Subcutaneous adipose tissue (tissue), 4 donors: Measurements from ENCODE around the gene C1QTNF1. TPM values are rescaled to one million over a fixed set of nuclear protein-coding genes. Genes with fewer than 3 reads are reported as not detected.

ENCODE experiments used
- total RNA-seq, 4 donors: library from RNA; depleted of rRNA; stranded (reverse); fragments of >200 nt; gene quantifications; one replicate each; pipeline ENCODE4 v1.1.0, GENCODE V29; 2016
- TF ChIP-seq, protein P1 (sequence below): fragments of 450-650 bp; IDR thresholded peaks from one replicate; pipeline ENCODE4 v1.5.1; 2016; ENCODE audit warnings: low read depth, mild to moderate bottlenecking, control low read depth, antibody characterized with exemption, moderate library complexity

The C1QTNF1 gene
- total RNA-seq, 4 donors from 2014 or later, result 198 to 469 (median 294) TPM

DNA sequence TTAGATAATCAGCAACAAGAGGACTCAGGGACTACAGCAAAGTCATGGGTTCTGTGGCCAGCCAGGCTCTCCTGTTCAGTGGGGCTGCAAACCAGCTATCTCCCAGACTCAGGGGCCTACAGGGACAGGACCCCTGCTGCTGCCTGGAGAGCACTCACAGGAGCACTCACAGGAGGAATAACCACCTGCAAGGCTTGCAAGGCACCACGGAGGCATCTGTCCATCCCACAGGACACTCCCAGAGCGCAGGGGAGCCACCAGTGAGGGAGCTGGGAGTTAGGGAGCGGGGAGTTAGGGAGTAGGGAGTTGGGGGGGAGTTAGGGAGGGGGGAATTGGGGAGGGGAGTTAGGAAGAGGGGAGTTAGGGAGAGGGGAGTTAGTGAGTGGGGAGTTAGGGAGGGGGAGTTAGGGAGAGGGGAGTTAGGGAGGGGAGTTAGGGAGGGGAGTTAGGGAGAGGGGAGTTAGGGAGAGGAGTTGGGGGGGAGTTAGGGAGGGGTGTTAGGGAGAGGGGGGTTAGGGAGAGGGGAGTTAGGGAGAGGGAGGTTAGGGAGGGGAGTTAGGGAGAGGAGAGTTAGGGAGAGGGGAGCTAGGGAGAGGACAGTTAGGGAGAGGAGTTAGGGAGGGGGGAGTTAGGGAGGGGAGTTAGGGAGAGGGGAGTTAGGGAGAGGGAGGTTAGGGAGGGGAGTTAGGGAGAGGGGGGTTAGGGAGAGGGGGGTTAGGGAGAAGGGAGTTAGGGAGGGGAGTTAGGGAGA, 20.1 kb upstream of the C1QTNF1 start:
- TF ChIP-seq, protein P1, sequence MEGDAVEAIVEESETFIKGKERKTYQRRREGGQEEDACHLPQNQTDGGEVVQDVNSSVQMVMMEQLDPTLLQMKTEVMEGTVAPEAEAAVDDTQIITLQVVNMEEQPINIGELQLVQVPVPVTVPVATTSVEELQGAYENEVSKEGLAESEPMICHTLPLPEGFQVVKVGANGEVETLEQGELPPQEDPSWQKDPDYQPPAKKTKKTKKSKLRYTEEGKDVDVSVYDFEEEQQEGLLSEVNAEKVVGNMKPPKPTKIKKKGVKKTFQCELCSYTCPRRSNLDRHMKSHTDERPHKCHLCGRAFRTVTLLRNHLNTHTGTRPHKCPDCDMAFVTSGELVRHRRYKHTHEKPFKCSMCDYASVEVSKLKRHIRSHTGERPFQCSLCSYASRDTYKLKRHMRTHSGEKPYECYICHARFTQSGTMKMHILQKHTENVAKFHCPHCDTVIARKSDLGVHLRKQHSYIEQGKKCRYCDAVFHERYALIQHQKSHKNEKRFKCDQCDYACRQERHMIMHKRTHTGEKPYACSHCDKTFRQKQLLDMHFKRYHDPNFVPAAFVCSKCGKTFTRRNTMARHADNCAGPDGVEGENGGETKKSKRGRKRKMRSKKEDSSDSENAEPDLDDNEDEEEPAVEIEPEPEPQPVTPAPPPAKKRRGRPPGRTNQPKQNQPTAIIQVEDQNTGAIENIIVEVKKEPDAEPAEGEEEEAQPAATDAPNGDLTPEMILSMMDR, result no peak

DNA sequence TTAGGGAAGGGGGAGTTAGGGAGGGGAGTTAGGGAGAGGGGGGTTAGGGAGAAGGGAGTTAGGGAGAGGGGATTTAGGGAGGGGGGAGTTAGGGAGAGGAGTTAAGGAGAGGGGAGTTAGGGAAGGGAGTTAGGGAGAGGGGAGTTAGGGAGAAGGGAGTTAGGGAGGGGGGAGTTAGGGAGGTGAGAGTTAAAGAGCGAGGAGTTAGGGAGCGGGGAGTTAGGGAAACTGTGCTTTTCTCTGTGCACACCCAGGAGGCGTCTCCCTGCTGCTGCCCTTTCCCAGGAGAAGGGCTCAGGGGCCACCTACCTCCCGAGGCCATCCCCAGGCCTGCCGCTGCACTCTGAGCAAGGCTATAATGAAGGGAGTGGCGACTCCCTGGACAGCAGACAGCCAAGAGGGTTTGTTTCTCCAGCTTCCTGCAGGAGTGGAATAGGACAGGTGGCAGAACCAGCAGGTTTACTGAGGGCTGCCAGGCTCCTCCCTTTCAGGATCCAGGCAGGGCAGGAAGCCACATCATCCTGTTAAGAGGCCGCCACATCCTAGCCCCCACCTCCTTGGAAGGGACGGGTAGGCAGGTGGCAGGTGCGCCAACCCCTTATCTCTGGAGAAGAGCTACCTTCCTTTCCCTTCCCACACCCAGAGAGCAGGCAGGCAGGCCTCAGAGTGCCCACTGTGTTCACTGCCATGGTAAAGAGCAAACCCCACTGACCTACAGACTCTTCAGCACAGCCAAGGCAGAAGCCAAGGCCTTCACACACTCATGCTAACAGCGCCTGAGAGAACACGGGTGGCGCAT, 18.7 kb upstream of the C1QTNF1 start:
- TF ChIP-seq, protein P1, result no peak

DNA sequence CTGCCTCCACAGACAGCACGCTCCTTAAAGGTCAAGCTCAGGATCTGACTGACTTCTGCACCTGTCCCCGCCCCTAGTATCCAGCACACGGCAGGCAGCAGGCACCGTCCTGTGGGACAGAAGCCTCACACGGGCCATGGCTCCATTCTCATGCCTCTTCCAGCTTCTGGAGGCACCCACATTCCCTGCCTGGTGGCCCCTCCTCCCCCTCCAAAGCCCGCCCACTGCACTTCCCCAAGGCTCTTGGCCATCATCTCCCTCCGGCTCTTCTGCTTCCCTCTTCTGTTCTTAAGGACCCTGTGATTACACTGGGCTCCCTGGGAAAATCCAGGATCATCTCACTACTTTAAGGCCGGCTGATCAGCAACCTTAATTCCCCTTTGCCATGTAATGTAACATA, 17.9 kb upstream of the C1QTNF1 start:
- TF ChIP-seq, protein P1, result no peak

DNA sequence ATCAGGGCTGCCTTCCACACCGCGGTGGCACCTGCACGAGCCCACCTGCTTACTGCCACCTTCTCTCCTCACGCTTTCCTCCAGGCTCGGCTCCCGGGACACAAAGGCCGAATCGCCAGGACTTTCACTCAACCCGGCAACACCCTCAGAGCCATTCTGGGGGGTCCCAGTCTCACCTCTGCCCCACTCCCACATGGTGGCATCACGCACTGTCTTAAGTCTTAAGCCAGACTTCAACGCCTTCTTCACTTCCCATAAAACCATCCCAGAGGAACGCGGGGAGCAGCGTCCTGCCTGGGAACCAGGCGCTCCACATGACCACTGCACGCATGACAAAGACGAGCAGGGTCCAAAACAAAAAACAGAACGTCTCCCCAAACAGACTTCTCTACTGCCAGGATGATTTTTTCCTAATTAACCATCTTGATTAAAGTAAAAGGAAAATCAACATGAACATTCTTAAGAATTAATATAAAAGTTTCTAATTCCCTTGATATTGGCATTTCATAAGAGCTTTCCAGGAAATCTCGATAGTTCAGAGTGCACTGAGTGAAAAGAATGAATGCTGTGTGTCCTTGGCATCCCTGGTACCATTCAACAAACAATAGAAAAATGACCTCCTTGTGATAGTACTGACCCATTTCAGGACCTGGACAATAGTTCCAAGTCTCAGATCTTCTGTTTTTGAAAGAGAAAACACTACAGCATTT, 17.0 kb upstream of the C1QTNF1 start:
- TF ChIP-seq, protein P1, result no peak

DNA sequence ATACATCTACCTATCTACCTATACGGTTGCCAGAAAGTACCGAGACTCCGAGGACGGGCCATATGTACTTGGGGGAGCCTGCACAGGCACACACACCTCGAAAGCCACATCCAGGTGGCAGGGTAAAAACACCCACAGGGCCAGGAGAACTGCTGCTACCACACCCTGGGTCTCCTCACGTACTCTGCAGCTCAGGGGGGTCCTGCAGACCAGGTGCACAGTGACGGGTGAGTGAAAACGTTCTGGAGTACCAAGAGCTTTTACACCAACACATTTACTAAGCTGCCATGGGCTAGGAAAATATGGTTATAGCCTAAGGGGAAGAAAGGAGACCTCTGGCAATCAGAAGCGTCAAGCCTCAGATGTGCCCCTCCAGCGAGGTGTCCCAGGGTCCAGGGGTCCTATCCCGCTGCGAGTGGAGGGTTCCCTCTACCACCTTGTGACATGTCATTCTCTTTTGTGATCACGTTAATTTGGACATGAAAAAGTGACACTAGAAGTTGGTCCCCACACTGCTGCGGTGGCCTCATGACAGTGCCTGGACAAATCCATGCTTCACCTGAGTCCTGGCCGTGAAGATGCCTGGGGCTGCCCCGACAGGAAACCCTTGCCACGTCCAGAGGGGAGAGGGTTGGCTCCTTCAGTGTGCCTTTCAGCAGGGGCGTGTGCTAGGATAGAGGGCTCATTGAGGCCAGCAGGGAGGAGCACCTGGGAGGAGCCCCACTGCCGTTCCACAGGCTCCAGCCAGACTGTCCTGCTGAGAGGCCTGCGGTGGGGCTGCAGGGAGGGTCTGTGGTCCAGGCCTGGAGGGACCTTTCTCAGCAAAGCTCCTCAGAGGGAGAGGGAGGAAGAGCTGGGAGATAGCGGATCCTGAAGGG, 16.2 kb upstream of the C1QTNF1 start:
- TF ChIP-seq, protein P1, result no peak

DNA sequence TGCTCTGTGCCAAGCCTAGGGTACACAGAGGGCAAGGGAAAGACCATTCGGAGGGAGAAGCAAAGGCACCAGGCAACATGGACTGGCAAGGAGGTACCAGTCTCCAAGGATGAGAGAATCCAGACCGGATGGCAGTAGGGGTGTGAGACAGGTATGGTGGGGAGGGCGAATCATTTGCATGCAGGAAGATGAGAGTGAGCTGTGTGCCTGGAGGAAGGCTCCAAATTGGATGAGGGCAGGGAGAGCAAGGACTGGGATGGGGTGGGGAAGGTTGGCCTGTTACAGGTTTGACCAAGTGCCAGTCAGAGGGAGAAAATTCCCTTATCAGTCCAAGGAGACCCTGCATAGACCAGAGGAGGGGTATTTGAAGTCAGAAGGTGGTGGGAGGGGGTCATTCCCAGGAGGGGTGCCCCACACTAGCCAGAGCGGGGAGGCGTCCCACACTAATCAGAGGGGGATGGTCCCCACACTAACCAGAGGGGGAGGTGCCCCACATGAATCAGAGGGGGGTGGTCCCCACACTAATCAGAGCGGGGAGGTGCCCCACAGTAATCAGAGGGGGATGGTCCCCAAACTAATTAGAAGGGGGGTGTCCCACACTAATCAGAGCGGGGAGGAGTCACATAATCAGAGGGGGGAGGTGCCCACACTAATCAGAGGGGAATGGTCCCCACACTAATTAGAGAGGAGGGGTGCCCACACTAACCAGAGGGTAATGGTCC, 15.1 kb upstream of the C1QTNF1 start:
- TF ChIP-seq, protein P1, result no peak
